ENCODE data around the gene PCDHA5.
"Not testable (repeated sequence)": the region's sequence is repeated elsewhere in the genome, so short reads cannot be mapped to it uniquely, and the experiment has no call there.

Gene PCDHA5

DNA sequence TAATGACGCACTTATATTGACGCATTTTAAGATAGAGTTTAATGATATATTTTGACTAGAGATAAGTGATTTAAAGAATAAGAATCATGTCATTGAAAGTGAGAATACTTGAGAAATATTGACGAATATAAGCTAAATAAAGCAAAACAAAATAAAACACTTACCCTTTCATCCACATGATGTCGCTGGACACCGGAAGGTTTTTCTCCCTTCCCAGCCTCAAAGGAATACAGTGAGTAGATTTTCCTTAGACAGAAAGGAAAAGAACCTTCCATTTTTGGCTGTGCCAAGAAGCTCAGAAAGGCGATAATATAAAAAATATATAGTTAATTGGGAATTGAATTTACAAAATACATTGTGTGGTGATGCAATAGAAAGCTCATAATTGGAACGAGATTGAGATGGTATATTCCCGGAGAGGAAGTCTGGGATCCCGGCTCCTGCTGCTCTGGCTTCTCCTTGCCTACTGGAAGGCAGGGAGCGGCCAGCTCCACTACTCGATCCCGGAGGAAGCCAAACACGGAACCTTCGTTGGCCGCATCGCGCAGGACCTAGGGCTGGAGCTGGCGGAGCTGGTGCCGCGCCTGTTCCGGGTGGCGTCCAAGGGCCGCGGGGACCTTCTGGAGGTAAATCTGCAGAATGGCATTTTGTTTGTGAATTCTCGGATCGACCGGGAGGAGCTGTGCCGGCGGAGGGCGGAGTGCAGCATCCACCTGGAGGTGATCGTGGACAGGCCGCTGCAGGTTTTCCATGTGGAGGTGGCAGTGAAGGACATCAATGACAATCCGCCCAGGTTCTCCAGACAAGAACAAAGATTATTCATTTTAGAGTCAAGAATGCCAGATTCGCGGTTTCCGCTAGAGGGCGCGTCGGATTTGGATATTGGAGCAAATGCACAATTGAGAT lies at the start of gene PCDHA5:
PCDHA5 (plus strand) TSS at position 239 of the 906 bp plus-strand sequence.
- in situ Hi-C loops (cut with MboI; ENCODE audit: low sequenced_read_pairs, unreplicated experiment) = no loop called here
- DNase-seq (ENCODE audit: low spot score) = no peak
- TF ChIP-seq CTCF (IDR thresholded peaks at IDR 0.05; ENCODE audit: borderline replicate concordance, control extremely low read depth, extremely low read depth, insufficient read depth, missing control alignments) = no peak

DNA sequence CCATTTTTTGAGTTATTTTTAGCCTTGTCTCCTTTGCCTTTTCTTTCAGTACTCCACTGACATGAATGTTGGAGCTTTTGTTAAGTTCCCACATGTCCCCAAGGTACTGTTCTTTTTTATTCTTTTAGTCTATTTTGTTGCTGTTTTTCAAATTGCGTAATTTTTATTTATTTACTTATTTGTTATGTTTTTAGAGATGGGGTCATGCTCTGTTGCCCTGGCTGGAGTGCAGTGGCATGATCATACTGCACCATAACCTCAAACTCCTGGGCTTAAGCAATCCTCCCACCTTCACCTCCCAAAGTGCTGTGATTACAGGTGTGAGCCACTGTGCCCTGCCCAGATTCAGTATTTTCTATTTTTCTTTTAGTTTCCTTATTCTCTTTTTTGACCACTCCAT lies 40.9 kb upstream of the PCDHA5 start:
- TF ChIP-seq CTCF (IDR thresholded peaks at IDR 0.05; ENCODE audit: borderline replicate concordance, control extremely low read depth, extremely low read depth, insufficient read depth, missing control alignments) = no peak
- in situ Hi-C loops (cut with MboI; ENCODE audit: low sequenced_read_pairs, unreplicated experiment) = no loop called here
- no peak for DNase-seq (ENCODE audit: low spot score)

DNA sequence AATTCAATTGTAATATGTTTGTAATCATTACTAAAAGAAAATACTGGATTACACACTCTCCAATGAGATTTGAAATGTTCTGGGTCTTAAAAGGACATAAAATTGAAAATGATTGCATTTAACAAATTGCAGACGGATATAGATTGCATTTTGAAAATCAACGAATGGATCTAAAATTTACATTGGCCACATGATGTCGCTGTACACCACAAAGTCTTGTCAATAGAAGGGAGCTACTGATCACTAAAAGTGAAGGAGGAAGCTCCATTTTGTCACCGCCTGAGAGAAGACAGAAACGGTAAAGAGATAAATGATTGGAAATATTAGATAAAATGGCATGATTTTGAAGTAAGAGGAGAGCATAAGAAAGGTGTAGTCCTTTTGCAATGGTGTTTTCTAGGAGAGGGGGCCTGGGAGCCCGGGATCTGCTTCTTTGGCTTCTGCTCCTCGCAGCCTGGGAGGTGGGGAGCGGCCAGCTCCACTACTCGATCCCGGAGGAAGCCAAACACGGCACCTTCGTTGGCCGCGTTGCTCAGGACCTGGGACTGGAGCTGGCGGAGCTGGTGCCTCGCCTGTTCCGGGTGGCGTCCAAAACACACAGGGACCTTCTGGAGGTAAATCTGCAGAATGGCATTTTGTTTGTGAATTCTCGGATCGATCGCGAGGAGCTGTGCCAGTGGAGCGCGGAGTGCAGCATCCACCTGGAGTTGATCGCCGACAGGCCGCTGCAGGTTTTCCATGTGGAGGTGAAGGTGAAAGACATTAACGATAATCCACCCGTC lies 35.3 kb upstream of the PCDHA5 start, which contains the start of gene PCDHA1:
PCDHA1 (plus strand) TSS at position 236 of the 782 bp plus-strand sequence.
- no peak for TF ChIP-seq CTCF (IDR thresholded peaks at IDR 0.05; ENCODE audit: borderline replicate concordance, control extremely low read depth, extremely low read depth, insufficient read depth, missing control alignments)
- in situ Hi-C loops (cut with MboI; ENCODE audit: low sequenced_read_pairs, unreplicated experiment) = no loop called here
- DNase-seq (ENCODE audit: low spot score) = no peak

DNA sequence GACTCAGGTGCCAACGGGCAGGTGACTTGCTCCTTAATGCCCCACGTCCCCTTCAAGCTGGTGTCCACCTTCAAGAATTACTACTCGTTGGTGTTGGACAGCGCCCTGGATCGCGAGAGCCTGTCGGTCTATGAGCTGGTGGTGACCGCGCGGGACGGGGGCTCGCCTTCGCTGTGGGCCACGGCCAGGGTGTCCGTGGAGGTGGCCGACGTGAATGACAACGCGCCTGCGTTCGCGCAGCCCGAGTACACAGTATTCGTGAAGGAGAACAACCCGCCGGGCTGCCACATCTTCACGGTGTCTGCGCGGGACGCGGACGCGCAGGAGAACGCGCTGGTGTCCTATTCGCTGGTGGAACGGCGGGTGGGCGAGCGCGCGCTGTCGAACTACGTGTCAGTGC lies 34.0 kb upstream of the PCDHA5 start:
- DNase-seq (ENCODE audit: low spot score); in situ Hi-C loops (cut with MboI; ENCODE audit: low sequenced_read_pairs, unreplicated experiment): not testable (repeated sequence)

GRCh38 chr5:140787849-140788504 lies 33.4 kb upstream of the PCDHA5 start:
- DNase-seq (ENCODE audit: low spot score); in situ Hi-C loops (cut with MboI; ENCODE audit: low sequenced_read_pairs, unreplicated experiment): not testable (repeated sequence)

DNA sequence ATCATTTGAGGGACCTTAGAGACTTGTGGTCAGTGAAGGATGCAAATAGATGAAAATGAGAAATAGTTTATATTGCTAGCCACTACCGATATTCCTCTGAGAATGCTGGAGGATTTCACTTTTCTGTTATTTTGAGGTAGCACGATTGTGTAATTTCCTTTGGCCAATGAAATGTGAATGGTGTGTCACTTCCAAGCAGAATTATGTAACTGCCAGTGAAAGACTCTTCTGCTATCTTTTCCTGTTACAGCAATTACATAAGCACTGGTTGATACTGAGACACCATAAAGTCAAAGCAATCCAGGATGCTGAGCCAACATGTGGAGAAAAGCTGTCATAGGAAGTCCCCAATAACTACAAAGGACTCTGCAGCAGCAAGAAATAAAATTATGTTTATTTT lies 30.3 kb upstream of the PCDHA5 start:
- DNase-seq (ENCODE audit: low spot score) = no peak
- in situ Hi-C loops (cut with MboI; ENCODE audit: low sequenced_read_pairs, unreplicated experiment) = no loop called here
- TF ChIP-seq CTCF (IDR thresholded peaks at IDR 0.05; ENCODE audit: borderline replicate concordance, control extremely low read depth, extremely low read depth, insufficient read depth, missing control alignments) = no peak

DNA sequence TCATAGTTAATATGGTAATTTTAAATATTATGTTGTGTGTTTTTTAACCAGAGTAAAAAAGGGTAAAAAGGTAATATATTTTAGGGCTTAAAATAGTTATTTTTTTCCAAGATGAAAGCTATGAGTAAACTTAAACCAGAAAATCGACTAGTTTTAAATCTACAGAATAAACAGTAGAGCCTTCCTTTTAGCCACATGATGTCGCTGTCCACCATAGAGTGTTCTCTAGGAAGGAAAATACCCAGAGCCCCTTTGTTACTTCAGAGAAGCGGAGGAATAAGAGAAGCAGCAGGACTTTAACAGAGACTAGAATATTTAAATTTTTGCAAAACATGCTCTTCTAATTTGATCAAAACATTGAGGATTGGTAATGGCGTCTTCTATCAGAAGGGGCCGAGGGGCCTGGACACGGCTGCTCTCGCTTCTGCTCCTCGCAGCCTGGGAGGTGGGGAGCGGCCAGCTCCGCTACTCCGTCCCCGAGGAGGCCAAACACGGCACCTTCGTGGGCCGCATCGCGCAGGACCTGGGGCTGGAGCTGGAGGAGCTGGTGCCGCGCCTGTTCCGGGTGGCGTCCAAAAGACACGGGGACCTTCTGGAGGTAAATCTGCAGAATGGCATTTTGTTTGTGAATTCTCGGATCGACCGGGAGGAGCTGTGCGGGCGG lies 26.7 kb upstream of the PCDHA5 start, which contains the start of gene PCDHA2:
PCDHA2 (plus strand) TSS at position 258 of the 664 bp plus-strand sequence.
- TF ChIP-seq CTCF (IDR thresholded peaks at IDR 0.05; ENCODE audit: borderline replicate concordance, control extremely low read depth, extremely low read depth, insufficient read depth, missing control alignments) = no peak
- no peak for DNase-seq (ENCODE audit: low spot score)
- in situ Hi-C loops (cut with MboI; ENCODE audit: low sequenced_read_pairs, unreplicated experiment) = no loop called here
